ENCODE results near the gene PDHA1.

PDHA1 gene

DNA sequence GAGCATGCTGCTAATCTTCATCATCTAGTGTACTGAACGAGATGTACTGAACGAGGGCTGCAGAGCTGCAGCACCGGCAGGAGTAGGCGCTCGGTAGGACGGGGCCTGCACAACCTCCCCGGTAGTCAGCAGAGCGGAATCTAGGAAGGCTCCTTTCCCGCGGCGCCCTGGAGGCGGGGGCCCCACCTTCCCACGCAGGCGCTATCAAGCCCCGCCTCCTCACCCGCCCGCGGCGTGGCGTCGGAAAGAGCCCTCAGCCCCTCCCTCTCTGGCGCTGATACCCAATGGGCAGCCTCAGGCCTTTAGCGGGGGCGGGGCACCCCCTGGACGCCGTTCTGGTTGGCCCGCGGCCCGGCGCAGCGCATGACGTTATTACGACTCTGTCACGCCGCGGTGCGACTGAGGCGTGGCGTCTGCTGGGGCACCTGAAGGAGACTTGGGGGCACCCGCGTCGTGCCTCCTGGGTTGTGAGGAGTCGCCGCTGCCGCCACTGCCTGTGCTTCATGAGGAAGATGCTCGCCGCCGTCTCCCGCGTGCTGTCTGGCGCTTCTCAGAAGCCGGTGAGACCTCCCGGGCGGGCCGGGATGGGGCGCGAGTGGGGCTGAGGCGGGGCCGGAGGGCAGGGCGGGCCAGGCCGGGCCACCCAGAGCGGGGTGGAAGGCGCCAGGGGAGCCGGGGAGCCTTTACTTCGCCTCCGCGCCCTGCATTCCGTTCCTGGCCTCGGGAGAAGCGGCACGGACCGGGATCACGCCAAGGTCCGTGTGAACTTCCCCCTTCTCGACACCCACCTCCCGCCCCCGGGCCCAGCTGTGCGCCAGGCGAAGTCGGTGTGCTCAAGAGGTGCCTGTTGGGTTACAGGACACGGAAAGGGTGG is at the start of gene PDHA1:
TSS of gene PDHA1 (plus strand) at position 393 of the 874 bp plus-strand sequence. CDS start at position 504, 111 bp downstream.
- no peaks in the 10 kb centered on the region for H3K27me3 ChIP-seq (ENCODE audit: insufficient read depth, low read length)
- H2AFZ ChIP-seq (ENCODE audit: low read length), result no peak within 1 kb of the TSS
- H3K4me2 ChIP-seq (ENCODE audit: low read length), result peak within 1 kb of the TSS; percentile 89
- TF ChIP-seq EZH2 (IDR thresholded peaks at IDR 0.05; ENCODE audit: borderline replicate concordance, low read length), result no peak
- TF ChIP-seq CTCF (IDR thresholded peaks at IDR 0.05; ENCODE audit: low read length), result no peak
- peaks cover 29% of the 10 kb centered on the region for H3K79me2 ChIP-seq (ENCODE audit: insufficient read depth, low read length)
- peaks cover 35% of the 10 kb centered on the region for H3K4me1 ChIP-seq (ENCODE audit: insufficient read depth, low read length, severe bottlenecking)
- no peaks in the 10 kb centered on the region for H3F3A ChIP-seq (ENCODE audit: insufficient read depth, low read length)
- H3K9ac ChIP-seq (ENCODE audit: low read length), result peak within 1 kb of the TSS; percentile 79
- H3K4me3 ChIP-seq (ENCODE audit: low read depth, low read length, poor library complexity, severe bottlenecking), result peak within 1 kb of the TSS; percentile 80
- H3K9me3 ChIP-seq (ENCODE audit: low read length), result no peaks in the 10 kb centered on the region
- no peaks in the 10 kb centered on the region for H3K36me3 ChIP-seq (ENCODE audit: insufficient read depth, low read length)
- H3K9me2 ChIP-seq (ENCODE audit: low read depth, low read length), result no peaks in the 10 kb centered on the region
- peak within 1 kb of the TSS; percentile 37 for H3K27ac ChIP-seq (ENCODE audit: low read depth, low read length, poor library complexity, severe bottlenecking)
- H4K20me1 ChIP-seq (ENCODE audit: insufficient read depth, low read length), result no peaks in the 10 kb centered on the region

DNA sequence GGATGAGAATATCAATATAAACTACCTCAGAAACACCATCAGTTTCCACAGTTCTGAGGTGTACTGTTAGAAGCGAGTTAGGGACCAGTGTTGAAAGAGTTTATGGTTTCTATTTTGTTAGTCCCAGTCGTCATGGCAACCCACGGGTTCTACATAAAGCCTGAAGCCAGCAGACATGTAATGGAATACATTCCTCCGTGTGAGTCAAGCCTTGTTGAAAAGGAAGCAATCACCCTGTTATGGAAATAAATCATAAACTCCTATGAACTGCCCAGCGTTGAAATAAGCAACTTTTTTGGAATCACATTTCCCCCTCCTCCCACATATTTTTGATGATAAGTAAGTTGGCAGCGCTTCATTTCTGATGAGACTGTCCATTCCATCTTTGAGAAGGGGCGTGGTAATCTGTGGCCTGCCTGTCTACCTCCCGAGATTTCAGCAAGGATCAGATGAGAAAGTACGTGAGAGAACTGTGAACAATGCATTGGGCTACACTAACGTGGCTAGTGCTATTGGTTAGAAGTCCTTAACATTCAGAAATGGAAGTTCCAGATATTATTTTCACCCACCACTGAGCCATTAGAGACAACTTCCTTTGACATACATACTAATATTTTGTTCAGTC is 40.4 kb upstream of the PDHA1 start:
- Histone ChIP-seq H3K36me3 (ENCODE audit: insufficient read depth, low read length) (no peaks in the 10 kb centered on the region), H3K4me3 (ENCODE audit: low read depth, low read length, poor library complexity, severe bottlenecking) (no peak overlapping the region), H3K9ac (ENCODE audit: low read length) (no peak overlapping the region), H3K9me2 (ENCODE audit: low read depth, low read length) (no peaks in the 10 kb centered on the region), H3K4me1 (ENCODE audit: insufficient read depth, low read length, severe bottlenecking) (no peaks in the 10 kb centered on the region), H3K9me3 (ENCODE audit: low read length) (no peaks in the 10 kb centered on the region), H3K4me2 (ENCODE audit: low read length) (no peak overlapping the region), H3F3A (ENCODE audit: insufficient read depth, low read length) (no peaks in the 10 kb centered on the region), H2AFZ (ENCODE audit: low read length) (no peak overlapping the region), H4K20me1 (ENCODE audit: insufficient read depth, low read length) (no peaks in the 10 kb centered on the region), H3K27ac (ENCODE audit: low read depth, low read length, poor library complexity, severe bottlenecking) (no peak overlapping the region), H3K79me2 (ENCODE audit: insufficient read depth, low read length) (no peaks in the 10 kb centered on the region), H3K27me3 (ENCODE audit: insufficient read depth, low read length) (no peaks in the 10 kb centered on the region)
- TF ChIP-seq CTCF (IDR thresholded peaks at IDR 0.05; ENCODE audit: low read length) (no peak), EZH2 (IDR thresholded peaks at IDR 0.05; ENCODE audit: borderline replicate concordance, low read length) (no peak)

GRCh38 chrX:19326567-19326966 is 17.2 kb upstream of the PDHA1 start:
- no peaks in the 10 kb centered on the region for H3F3A ChIP-seq (ENCODE audit: insufficient read depth, low read length)
- no peaks in the 10 kb centered on the region for H3K9me3 ChIP-seq (ENCODE audit: low read length)
- H3K4me1 ChIP-seq (ENCODE audit: insufficient read depth, low read length, severe bottlenecking), result no peaks in the 10 kb centered on the region
- no peak overlapping the region for H3K9ac ChIP-seq (ENCODE audit: low read length)
- H3K36me3 ChIP-seq (ENCODE audit: insufficient read depth, low read length), result no peaks in the 10 kb centered on the region
- no peaks in the 10 kb centered on the region for H3K79me2 ChIP-seq (ENCODE audit: insufficient read depth, low read length)
- H2AFZ ChIP-seq (ENCODE audit: low read length), result no peak overlapping the region
- no peak for TF ChIP-seq EZH2 (IDR thresholded peaks at IDR 0.05; ENCODE audit: borderline replicate concordance, low read length)
- no peak for TF ChIP-seq CTCF (IDR thresholded peaks at IDR 0.05; ENCODE audit: low read length)
- H4K20me1 ChIP-seq (ENCODE audit: insufficient read depth, low read length), result no peaks in the 10 kb centered on the region
- no peak overlapping the region for H3K4me2 ChIP-seq (ENCODE audit: low read length)
- H3K9me2 ChIP-seq (ENCODE audit: low read depth, low read length), result no peaks in the 10 kb centered on the region
- no peak overlapping the region for H3K4me3 ChIP-seq (ENCODE audit: low read depth, low read length, poor library complexity, severe bottlenecking)
- H3K27ac ChIP-seq (ENCODE audit: low read depth, low read length, poor library complexity, severe bottlenecking), result no peak overlapping the region
- H3K27me3 ChIP-seq (ENCODE audit: insufficient read depth, low read length), result no peaks in the 10 kb centered on the region

All from OCI-LY1 (cell line).